ENCODE results near the gene ADGRL1.

GRCh38 chr19:14113762-14114414 is 92.1 kb downstream of the ADGRL1 start:
- no peak for TF ChIP-seq USF2 (IDR thresholded peaks at IDR 0.05; ENCODE audit: low read length)
- TF ChIP-seq ATF2 (IDR thresholded peaks at IDR 0.05; ENCODE audit: low read length) = no peak
- TF ChIP-seq POLR2AphosphoS5 (IDR thresholded peaks at IDR 0.05; ENCODE audit: low read depth, low read length) = no peak
- peak; percentile 54 to 68 (median 61) for TF ChIP-seq CTCF (IDR thresholded peaks at IDR 0.05; ENCODE audit: control extremely low read depth in 1 of 3, insufficient read depth in 1 of 3, low read depth in 1 of 3, low read length in 3 of 3)
- TF ChIP-seq FOSL1 (IDR thresholded peaks at IDR 0.05; ENCODE audit: insufficient read depth, low read depth, low read length) = 0 out of 2 replicates have a peak, but pooled peaks have one; percentile 72
- no peak for TF ChIP-seq POLR2A (IDR thresholded peaks at IDR 0.05; ENCODE audit: control extremely low read depth in 1 of 2, low read depth in 2 of 2, low read length in 2 of 2)
- TF ChIP-seq EZH2 (IDR thresholded peaks at IDR 0.05; ENCODE audit: low read depth, low read length, severe bottlenecking) = no peak
- TF ChIP-seq MAFK (IDR thresholded peaks at IDR 0.05; ENCODE audit: low read depth, low read length) = no peak
